ENCODE results near the gene SLC33A1. TPM values are rescaled to one million over a fixed set of nuclear protein-coding genes. Genes with fewer than 3 reads are reported as not detected.

The SLC33A1 gene
- total RNA-seq, 1 donor from 2014 or later = 53.8 TPM

DNA sequence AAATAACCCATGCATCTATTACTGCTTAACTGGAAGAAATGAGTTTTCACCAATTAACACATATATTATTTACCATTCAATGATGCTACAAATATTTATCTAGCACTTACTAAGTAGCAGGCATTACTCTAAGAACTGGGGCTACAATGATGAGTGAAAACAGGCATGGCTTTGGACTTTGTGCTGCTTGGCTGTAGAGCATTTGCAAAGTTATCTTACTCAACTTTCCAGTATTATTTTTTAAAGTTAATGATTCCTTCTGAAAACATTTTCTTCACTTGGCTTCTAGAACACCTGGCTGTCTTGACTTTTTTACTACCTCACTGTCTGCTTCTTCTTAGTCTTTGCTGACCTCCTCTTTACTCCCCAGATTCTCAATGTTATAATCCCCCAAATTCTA lies 49.9 kb downstream of the SLC33A1 start:
- no peak for DNase-seq (ENCODE audit: low spot score in 2 of 2)

DNA sequence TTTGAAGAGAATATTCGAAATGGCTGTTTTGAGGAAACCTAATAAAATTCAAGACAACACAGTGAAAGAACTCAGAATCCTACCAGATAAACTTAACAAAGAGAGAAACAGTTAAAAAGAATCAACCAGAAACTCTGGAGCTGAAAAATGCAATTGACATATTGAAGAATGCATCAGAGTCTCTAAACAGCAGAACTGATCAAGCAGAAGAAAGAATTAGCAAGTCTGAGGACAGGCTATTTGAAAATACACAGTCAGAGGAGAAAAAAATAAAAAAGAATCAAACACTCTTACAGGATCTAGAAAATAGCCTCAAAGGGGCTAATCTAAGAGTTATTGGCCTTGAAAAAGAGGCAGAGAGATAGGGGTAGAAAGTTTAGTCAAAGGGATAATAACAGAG lies 61.7 kb downstream of the SLC33A1 start:
- DNase-seq (ENCODE audit: low spot score in 2 of 2) = no peak
- FAIRE-seq = no peak

More for the DNA sequence above, 49.9 kb downstream of the SLC33A1 start:
- no peak for FAIRE-seq

DNA sequence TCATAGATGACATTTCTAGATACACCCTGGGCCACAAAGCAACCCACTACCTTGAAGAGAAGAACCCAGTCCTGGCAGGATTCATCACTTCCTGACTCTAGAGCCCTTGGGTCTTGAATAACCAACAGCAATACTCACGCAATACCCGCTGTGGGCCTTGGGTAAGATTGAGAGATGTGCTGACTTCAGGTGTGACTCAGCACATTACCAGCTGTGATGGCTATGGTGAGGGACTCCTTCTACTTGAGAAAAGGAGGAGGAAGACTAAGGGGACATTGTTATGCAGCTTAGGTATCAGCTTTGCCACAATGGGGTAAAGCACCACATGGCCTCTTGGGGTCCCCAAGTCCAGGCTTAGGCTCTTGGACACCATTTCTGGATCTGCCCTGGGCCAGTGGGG lies 63.0 kb downstream of the SLC33A1 start:
- no peak for FAIRE-seq
- DNase-seq (ENCODE audit: low spot score in 2 of 2) = no peak

DNA sequence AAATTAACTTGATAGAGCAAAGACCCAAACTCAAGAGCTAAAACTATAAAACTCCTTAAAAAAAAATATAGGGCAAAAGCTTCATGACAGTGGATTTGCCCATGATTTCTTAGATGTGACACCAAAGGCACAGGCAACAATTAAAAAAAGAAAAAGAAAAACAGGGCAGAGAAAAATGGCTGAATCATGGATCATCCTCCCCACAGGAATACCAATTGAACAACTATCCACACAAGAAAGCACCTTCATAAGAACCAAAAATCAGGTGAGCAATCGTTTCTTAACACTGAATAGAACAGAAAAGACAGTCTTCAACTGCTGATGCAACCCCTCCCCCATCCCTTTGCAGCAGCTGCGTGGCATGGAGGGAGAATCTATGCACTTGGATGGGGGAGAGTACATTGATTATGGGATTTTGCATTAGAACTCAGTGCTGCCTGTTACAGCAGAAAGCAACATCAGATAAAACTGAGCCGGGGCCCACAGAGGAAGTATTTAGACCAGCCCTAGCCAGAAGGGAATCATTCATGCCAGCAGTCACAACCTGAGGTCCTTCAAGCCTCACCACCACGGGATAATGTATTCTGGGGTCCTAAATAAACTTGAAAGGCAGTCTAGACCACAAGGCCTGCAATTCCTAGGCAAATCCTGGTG lies 63.8 kb downstream of the SLC33A1 start:
- FAIRE-seq (no peak), DNase-seq (ENCODE audit: low spot score in 2 of 2) (no peak)

DNA sequence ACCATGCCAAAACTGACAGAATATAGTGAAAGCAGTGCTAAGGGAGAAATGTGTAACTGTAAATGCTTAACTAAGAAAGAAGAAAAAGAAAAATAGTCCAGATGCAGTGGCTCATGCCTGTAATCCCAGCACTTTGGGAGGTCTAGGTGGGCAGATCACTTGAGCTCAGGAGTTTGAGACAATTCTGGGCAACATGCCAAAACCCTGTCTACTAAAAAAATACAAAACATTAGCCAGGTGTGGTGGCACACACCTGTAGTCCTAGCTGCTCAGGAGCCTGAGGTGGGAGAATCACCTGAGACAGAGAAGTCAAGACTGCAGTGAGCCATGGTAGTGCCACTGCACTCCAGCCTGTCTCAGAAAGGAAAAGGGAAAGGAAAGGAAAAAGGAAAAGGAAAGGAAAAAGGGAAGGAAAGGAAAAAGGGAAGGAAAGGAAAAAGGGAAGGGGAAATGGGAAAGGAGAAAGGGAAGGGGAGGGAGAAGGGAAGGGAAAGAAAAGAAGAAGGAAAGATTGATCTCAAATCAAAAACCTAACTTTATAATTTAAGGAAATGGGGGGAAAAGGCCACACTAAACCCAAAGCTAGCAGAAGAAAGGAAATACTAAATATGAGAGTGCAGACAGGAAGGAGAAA lies 68.4 kb downstream of the SLC33A1 start:
- FAIRE-seq (no peak), DNase-seq (ENCODE audit: low spot score in 2 of 2) (no peak)

DNA sequence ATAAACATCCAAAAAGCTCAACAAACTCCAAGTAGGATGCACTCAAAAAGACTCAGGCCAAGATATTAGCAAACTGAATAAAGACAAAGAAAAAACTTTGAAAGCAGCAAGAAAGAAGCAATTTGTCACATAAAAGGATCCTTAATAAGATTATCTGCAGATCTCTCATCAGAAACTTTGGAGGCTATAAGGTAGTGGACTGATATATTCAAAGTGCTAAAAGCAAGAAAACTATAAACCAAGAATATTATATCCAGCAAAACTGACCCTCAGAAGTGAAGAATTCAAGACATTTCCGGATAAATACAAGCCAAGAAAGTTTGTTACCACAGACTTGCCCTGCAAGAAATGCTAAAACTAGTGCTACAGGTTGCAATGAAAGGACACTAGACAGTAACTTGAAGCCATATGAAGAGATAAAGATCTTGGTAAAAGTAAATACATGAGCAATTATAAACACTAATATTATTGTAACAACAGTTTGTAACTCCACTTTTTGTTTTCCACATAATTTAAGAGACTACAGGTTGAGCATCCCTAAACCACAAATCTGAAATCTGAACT lies 71.8 kb downstream of the SLC33A1 start:
- DNase-seq (ENCODE audit: low spot score in 2 of 2) = no peak
- no peak for FAIRE-seq

DNA sequence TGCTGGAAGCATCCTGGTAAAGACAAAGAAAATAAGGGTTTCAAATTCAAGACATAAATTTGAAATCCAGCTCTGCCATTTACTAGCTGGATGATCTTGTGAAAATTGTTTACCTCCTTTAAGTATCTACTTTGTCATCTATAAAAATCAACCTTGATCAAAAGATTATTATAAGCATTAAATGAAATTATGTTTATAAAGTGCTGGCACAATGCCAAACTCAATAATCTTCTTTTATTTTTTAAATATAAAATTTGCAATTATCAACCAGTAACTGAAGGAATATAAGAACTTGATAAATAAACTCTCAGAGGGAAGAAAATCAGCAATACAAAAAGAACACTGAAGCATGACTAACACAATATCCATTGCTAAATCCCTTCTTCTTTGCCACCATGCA lies 73.9 kb downstream of the SLC33A1 start:
- DNase-seq (ENCODE audit: low spot score in 2 of 2) = no peak
- FAIRE-seq = peak; percentile 15

DNA sequence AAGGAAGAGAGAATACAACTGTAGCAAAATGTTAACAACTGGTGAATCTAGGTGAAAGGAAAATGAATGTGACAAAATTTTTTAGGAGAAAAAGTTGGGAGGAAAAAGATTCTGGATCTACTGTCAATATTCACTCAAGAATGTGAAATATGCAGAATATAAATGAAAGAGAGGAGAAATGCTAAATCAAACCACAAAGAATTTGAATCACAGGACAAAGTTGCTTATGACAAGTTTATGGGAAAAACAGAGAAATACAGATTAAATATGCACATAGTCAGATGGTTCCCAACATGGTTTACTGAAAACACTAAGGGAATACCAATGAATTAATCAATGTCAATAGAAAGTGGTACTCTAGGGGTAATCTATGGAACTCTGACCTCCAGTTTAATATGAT lies 75.8 kb downstream of the SLC33A1 start:
- FAIRE-seq (no peak), DNase-seq (ENCODE audit: low spot score in 2 of 2) (no peak)

DNA sequence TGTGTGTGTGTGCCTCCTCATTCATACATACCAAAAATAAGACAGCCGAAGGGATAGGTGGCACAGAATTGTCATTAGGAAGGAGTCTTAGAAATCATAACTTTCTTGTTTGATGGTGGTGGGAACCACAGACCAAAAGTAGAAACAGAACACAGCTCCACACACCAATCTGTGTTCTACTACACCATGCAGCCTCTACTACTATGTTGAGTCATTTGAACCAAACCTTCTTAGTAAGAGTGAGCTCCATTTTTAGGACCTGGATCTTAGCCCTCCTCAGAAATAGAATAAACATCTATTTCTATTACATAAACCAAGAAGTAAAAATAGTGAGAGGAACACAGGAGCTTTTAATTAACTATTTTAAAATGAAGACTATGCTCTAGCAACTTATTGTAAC lies 81.4 kb downstream of the SLC33A1 start:
- no peak for FAIRE-seq
- no peak for DNase-seq (ENCODE audit: low spot score in 2 of 2)

DNA sequence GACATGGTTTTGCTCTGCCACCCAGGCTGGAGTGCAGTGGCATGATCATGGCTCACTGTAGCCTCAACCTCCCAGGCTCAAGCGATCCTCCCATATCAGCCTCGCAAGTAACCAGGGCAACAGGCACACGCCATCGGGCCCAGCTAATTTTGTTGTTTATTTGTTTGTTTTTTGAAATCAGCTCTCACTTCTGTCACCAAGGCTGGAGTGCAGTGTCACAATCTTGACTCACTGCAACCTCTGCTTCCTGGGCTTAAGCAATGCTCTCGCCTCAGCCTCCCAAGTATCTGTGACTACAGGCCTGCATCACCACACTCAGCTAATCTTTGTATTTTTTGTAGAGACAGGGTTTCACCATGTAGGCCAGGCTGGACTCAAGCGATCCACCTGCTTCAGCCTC lies 83.1 kb downstream of the SLC33A1 start:
- no peak for FAIRE-seq

More for the DNA sequence above, 83.1 kb downstream of the SLC33A1 start:
- no peak for DNase-seq (ENCODE audit: low spot score in 2 of 2)

Other genes with a start within 250 kb of the SLC33A1 start
- 19.2 TPM for gene PLCH1, start 109.4 kb downstream of the SLC33A1 start, total RNA-seq
- 17.9 TPM for gene C3orf33, start 48.1 kb downstream of the SLC33A1 start, total RNA-seq
- 44.0 TPM for gene GMPS, start 16.2 kb upstream of the SLC33A1 start, total RNA-seq

All from frontal cortex (tissue), 4 donors.